Karpas-422 (cell line): Measurements from ENCODE around the gene NPEPL1. TPM values are rescaled to one million over a fixed set of nuclear protein-coding genes. Genes with fewer than 3 reads are reported as not detected.
"Not testable (repeated sequence)": the region's sequence is repeated elsewhere in the genome, so short reads cannot be mapped to it uniquely, and the experiment has no call there.

Experiments
- DNase-seq: peaks from one replicate; pipeline ENCODE4 v3.0.0-alpha.2; 2015
- H2AFZ ChIP-seq: fragments of 200-600 bp; sonication (generic); 2 replicates; pipeline ENCODE4 v1.6.1; 2014; ENCODE audit warnings: antibody characterized with exemption, low read length, mixed read lengths
- H3K27ac ChIP-seq: fragments of 200-600 bp; sonication (generic); 2 replicates; pipeline ENCODE4 v1.5.1; 2014; ENCODE audit warnings: mild to moderate bottlenecking, low read length, moderate library complexity
- H3K27me3 ChIP-seq: fragments of 200-600 bp; sonication (generic); 2 replicates; pipeline ENCODE4 v1.6.1; 2014; ENCODE audit warnings: low read length, mixed read lengths
- H3K36me3 ChIP-seq: fragments of 200-600 bp; sonication (generic); 2 replicates; pipeline ENCODE4 v1.6.1; 2014; ENCODE audit warnings: low read length, mixed read lengths; ENCODE audit not compliant: insufficient read depth
- H3K4me1 ChIP-seq: fragments of 200-600 bp; sonication (generic); 2 replicates; pipeline ENCODE4 v1.6.1; 2014; ENCODE audit warnings: mild to moderate bottlenecking, low read length, mixed read lengths
- H3K4me2 ChIP-seq: fragments of 200-600 bp; sonication (generic); 2 replicates; pipeline ENCODE4 v1.6.1; 2014; ENCODE audit warnings: low read length, low read depth, mild to moderate bottlenecking; ENCODE audit not compliant: poor library complexity, severe bottlenecking
- H3K4me3 ChIP-seq: fragments of 200-600 bp; sonication (generic); 2 replicates; pipeline ENCODE4 v1.5.1; 2014; ENCODE audit warnings: mild to moderate bottlenecking, antibody characterized with exemption, low read length, mixed read lengths
- H3K79me2 ChIP-seq: fragments of 200-600 bp; sonication (generic); 2 replicates; pipeline ENCODE4 v1.6.1; 2014; ENCODE audit warnings: mild to moderate bottlenecking, low read length, mixed read lengths
- H3K9ac ChIP-seq: fragments of 200-600 bp; sonication (generic); 2 replicates; pipeline ENCODE4 v1.6.0; 2014; ENCODE audit warnings: low read length
- H3K9me2 ChIP-seq: fragments of 200-600 bp; sonication (generic), shearing (Covaris generic); replicated peaks from 2 replicates; pipeline ENCODE4 v1.6.0; 2014; ENCODE audit warnings: mild to moderate bottlenecking, low read length, moderate library complexity; ENCODE audit not compliant: insufficient read depth
- H3K9me3 ChIP-seq: fragments of 300-700, 200-600 bp; sonication (generic); 2 replicates; pipeline ENCODE4 v1.6.1; 2014; ENCODE audit warnings: low read length, mixed read lengths
- H4K20me1 ChIP-seq: fragments of 200-600 bp; sonication (generic); 2 replicates; pipeline ENCODE4 v1.6.1; 2014; ENCODE audit warnings: mild to moderate bottlenecking, antibody characterized with exemption, low read length, low read depth; ENCODE audit not compliant: insufficient read depth
- total RNA-seq: library from RNA; depleted of rRNA; stranded (reverse); fragments of >200 nt; shearing (Covaris generic); gene quantifications from 2 replicates; pipeline ENCODE4 v1.2.3, GENCODE V29; 2014; ENCODE audit warnings: low replicate concordance; rRNA removed

Gene NPEPL1, protein sequence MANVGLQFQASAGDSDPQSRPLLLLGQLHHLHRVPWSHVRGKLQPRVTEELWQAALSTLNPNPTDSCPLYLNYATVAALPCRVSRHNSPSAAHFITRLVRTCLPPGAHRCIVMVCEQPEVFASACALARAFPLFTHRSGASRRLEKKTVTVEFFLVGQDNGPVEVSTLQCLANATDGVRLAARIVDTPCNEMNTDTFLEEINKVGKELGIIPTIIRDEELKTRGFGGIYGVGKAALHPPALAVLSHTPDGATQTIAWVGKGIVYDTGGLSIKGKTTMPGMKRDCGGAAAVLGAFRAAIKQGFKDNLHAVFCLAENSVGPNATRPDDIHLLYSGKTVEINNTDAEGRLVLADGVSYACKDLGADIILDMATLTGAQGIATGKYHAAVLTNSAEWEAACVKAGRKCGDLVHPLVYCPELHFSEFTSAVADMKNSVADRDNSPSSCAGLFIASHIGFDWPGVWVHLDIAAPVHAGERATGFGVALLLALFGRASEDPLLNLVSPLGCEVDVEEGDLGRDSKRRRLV
- 16.8 and 30.5 TPM in 2 replicates for total RNA-seq

DNA sequence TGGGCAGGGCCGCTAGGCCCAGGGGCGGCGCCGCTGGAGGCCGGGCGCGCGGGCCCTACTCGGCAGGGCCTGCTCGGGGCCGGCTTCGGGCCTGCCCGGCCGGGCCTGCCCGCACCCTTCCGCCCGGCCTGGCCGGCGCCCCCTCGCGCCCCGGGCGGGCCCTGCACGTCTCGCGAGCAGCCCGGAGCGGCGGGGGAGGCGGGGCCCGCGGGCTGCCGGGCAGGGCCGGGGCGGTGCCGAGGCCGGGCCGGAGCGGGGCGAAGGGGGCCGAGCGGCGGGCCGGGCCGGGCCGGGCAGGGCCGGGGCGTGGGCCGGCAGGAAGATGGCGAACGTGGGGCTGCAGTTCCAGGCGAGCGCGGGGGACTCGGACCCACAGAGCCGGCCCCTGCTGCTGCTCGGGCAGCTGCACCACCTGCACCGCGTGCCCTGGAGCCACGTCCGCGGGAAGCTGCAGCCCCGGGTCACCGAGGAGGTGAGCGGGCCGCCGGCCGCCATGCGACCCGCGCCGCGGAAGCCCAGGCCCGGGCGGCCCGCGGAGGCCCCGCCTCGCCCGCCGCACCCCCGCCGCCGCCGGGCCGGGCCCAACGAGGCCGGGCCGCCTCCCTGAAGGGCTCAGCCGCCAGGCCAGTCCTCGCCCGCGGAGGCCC is at the start of gene NPEPL1:
NPEPL1 (plus strand) TSS at position 222 of the 647 bp plus-strand sequence; CDS start at position 323, 101 bp downstream.
- DNase-seq: peak; percentile 92

DNA sequence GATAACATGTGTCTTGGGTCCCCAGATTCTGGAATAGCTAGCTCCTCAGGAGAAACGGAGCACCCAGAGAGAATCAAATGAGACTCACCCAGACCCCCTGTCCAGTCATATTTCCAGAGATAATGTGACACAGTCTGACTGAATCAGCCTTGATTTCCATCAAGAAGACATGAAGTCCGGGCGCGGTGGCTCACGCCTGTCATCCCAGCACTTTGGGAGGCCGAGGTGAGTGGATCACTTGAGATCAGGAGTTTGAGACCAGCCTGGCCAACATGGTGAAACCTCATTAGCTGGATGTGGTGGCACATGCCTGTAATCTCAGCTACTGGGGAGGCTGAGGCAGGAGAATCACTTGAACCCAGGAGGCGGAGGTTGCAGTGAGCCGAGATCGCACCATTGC is 49.7 kb upstream of the NPEPL1 start:
- not testable (repeated sequence) for H3K79me2 ChIP-seq, H2AFZ ChIP-seq, H3K27ac ChIP-seq, H3K36me3 ChIP-seq, H4K20me1 ChIP-seq, DNase-seq, H3K9me3 ChIP-seq, H3K9me2 ChIP-seq, H3K9ac ChIP-seq, H3K4me3 ChIP-seq, H3K4me2 ChIP-seq, H3K27me3 ChIP-seq
- H3K4me1 ChIP-seq: peaks cover 11% of the 10 kb centered on the region

More for the DNA sequence above, at the start of gene NPEPL1:
- peaks cover 13% of the 10 kb centered on the region for H3K79me2 ChIP-seq
- H3K27ac ChIP-seq: peak within 1 kb of the TSS; percentile 52
- peaks cover 17% of the 10 kb centered on the region for H3K4me1 ChIP-seq
- H3K4me2 ChIP-seq: peak within 1 kb of the TSS; percentile 87
- H3K9me3 ChIP-seq: no peaks in the 10 kb centered on the region
- peak within 1 kb of the TSS; percentile 81 for H3K9ac ChIP-seq
- H3K4me3 ChIP-seq: peak within 1 kb of the TSS; percentile 72
- H2AFZ ChIP-seq: peak within 1 kb of the TSS; percentile 42; the same call in 1 of the 2 replicates
- H3K27me3 ChIP-seq: no peaks in the 10 kb centered on the region
- H3K36me3 ChIP-seq: peaks cover 3% of the 10 kb centered on the region; the same call in 1 of the 2 replicates
- no peaks in the 10 kb centered on the region for H4K20me1 ChIP-seq
- H3K9me2 ChIP-seq: no peaks in the 10 kb centered on the region

DNA sequence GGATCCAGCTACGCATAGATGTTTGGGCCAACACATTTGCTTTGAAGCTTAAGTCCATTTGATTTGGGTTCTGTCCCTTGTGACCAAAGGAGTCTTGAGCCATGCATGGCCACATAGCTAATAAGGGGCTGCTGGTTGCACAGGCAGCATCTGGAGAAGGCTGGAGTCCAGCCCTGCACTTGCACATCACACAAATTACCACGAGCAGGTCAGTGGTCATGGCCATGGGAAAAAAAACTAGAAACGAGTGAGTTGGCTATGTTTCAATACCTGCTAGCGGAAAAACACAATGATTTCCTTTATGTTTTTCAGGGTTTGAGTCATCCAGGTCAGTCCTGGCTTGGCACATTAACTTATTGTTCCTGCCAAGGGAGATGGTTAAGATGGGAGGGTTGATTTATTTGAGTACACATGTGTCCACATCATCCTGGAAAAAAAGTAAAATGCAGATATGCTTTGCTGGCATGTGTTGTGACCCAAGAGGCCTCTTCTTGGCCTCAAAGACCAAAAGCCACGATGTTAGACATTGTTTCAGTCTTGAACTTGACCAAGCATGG is 47.1 kb upstream of the NPEPL1 start:
- Histone ChIP-seq H3K4me1 (peaks cover 20% of the 10 kb centered on the region), H2AFZ (no peak overlapping the region), H4K20me1 (no peaks in the 10 kb centered on the region), H3K27ac (no peak overlapping the region), H3K9me3 (no peaks in the 10 kb centered on the region), H3K27me3 (no peaks in the 10 kb centered on the region), H3K36me3 (no peaks in the 10 kb centered on the region), H3K4me2 (no peak overlapping the region), H3K4me3 (no peak overlapping the region), H3K79me2 (no peaks in the 10 kb centered on the region), H3K9me2 (no peaks in the 10 kb centered on the region), H3K9ac (no peak overlapping the region)
- no peak for DNase-seq

DNA sequence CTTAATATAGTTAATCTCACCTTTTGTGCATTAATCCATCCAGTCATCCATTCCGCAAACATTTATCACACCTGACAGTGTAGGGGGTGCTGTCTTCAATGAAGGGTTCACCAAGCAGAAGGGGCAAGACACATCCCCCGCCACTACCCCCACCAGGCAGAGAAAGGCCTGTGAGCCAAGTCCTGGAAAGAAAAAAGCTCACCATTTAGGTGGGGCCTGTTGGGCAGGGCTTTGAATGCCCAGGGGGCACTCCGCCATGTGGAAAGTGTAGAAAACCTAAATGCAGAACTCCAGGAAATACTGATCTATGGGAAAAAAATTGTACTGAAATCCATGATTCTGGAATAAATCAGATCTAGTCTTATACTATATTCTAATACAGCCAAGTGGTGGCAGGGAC is 46.3 kb upstream of the NPEPL1 start:
- H3K4me1 ChIP-seq: peaks cover 24% of the 10 kb centered on the region
- H3K9me2 ChIP-seq: no peaks in the 10 kb centered on the region
- H3K27me3 ChIP-seq: no peaks in the 10 kb centered on the region
- no peak for DNase-seq
- H3K9ac ChIP-seq: no peak overlapping the region
- no peak overlapping the region for H3K4me3 ChIP-seq
- no peaks in the 10 kb centered on the region for H3K9me3 ChIP-seq
- H3K36me3 ChIP-seq: no peaks in the 10 kb centered on the region
- no peaks in the 10 kb centered on the region for H4K20me1 ChIP-seq
- no peak overlapping the region for H3K4me2 ChIP-seq
- peaks cover 1% of the 10 kb centered on the region for H3K79me2 ChIP-seq
- no peak overlapping the region for H3K27ac ChIP-seq
- no peak overlapping the region for H2AFZ ChIP-seq

DNA sequence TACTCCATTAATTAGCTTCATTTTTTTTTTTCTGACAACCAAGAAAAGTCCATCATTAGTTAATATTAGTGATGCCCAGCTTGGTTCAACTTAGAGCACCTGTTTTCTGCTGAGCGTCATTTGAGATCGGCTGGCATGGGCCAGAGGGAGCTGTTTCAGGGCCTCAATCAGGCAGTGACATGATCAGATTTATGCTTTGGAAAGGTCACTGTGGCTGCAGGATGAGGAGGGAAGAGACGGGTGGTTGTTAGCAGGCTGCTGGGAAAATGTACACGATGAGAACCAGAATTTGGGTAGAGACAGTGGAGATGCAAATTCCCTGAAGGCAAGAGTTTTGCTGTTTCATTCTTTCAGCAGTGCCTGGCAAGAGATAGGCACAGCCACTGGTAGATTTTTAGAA is 45.9 kb upstream of the NPEPL1 start:
- Histone ChIP-seq H3K4me1 (peaks cover 24% of the 10 kb centered on the region), H3K27ac (no peak overlapping the region), H3K36me3 (no peaks in the 10 kb centered on the region), H3K4me3 (no peak overlapping the region), H2AFZ (no peak overlapping the region), H3K9ac (no peak overlapping the region), H3K79me2 (peaks cover 6% of the 10 kb centered on the region), H3K9me2 (no peaks in the 10 kb centered on the region), H4K20me1 (no peaks in the 10 kb centered on the region), H3K4me2 (no peak overlapping the region), H3K27me3 (no peaks in the 10 kb centered on the region), H3K9me3 (no peaks in the 10 kb centered on the region)
- DNase-seq: no peak

DNA sequence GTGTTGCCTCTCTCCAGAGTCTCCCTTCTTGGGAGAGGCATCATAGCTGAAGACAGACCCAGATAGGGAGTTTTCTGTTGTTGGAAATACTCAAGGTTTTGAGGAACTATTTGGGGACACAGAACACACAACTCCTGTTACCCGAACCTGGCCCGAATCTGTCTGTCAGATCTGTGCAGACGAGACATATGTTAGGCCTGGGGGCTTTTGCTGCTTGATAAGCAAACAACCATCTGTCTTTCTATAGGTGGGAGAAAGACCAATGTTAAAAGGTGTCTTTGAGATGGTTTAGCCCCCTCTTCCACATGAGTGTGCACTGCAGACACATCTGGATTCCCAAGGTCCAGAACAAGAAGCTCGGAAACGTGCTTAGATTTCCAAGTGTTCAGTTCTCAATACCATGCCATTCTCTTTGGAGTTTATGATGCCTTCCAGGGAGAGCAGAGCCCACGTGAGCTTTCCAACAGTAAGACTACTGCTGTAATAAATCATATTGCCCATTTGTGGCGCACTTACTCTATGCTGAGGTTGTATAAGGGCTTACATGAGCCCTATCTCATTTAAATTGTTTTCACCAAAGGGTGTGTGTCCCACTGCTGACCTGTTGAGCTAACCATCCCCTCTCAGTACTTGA is 45.3 kb upstream of the NPEPL1 start:
- H3K9me2 ChIP-seq: no peaks in the 10 kb centered on the region
- no peaks in the 10 kb centered on the region for H3K36me3 ChIP-seq
- no peaks in the 10 kb centered on the region for H3K9me3 ChIP-seq
- peaks cover 24% of the 10 kb centered on the region for H3K4me1 ChIP-seq
- DNase-seq: peak; percentile 75
- H4K20me1 ChIP-seq: no peaks in the 10 kb centered on the region
- H2AFZ ChIP-seq: no peak overlapping the region
- no peak overlapping the region for H3K4me3 ChIP-seq
- no peak overlapping the region for H3K4me2 ChIP-seq
- no peaks in the 10 kb centered on the region for H3K27me3 ChIP-seq
- no peak overlapping the region for H3K9ac ChIP-seq
- peaks cover 11% of the 10 kb centered on the region for H3K79me2 ChIP-seq
- no peak overlapping the region for H3K27ac ChIP-seq

DNA sequence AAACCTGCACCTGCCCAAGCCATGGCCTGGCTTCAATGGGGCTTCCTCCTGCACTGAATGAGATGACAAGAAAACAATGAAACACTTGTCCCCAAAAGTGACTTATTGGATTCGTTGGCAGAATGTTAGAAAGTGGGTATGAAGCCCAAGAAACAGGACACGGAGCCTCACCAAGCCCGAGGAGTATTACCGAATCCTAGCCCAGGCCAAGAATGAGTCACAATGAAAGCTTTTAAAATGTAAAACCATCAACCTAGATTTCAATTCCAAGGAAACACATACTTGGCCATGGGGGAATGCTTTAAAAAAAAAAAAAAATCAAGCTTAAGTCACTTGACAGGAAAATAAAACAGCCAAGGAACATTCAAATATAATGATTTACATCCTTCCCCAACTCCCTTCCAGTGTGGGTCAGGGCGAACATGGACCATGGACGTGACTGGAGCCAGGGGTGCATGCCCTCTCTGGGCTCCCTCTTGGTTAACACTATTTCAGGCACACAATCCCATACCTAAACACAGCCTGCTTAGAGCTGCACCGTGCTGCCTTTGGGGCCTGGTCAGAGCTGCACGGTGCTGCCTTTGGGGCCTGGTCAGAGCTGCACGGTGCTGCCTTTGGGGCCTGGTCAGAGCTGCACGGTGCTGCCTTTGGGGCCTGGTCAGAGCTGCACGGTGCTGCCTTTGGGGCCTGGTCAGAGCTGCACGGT is 44.7 kb upstream of the NPEPL1 start:
- H3K27me3 ChIP-seq: no peaks in the 10 kb centered on the region
- no peak overlapping the region for H2AFZ ChIP-seq
- no peak overlapping the region for H3K27ac ChIP-seq
- no peaks in the 10 kb centered on the region for H3K9me3 ChIP-seq
- no peaks in the 10 kb centered on the region for H3K36me3 ChIP-seq
- no peaks in the 10 kb centered on the region for H4K20me1 ChIP-seq
- peaks cover 17% of the 10 kb centered on the region for H3K79me2 ChIP-seq
- H3K9me2 ChIP-seq: no peaks in the 10 kb centered on the region
- DNase-seq: no peak
- no peak overlapping the region for H3K4me2 ChIP-seq
- H3K4me1 ChIP-seq: peaks cover 26% of the 10 kb centered on the region
- no peak overlapping the region for H3K9ac ChIP-seq
- H3K4me3 ChIP-seq: no peak overlapping the region
